B cell (primary cell): Measurements from ENCODE around the gene RHOU. TPM values are rescaled to one million over a fixed set of nuclear protein-coding genes. Genes with fewer than 3 reads are reported as not detected.

ENCODE experiments used
- ATAC-seq: fragments of 200-7000 bp; cut with Tn5 transposase; one replicate; pipeline ENCODE4 v1.10.0; 2021; ENCODE audit warnings: low read depth, mild to moderate bottlenecking, moderate number of reproducible peaks, moderate library complexity
- CTCF ChIA-PET: fragments of 350-600 bp; sonication (Branson Sonifier 250); formaldehyde crosslinking; loops from one replicate; lab custom pipeline; 2021; ENCODE audit warnings: antibody characterized with exemption, inconsistent platforms; lab: Charles Lee
- POLR2A ChIA-PET: fragments of 350-600 bp; sonication (Branson Sonifier 250); formaldehyde crosslinking; loops from one replicate; lab custom pipeline; 2021; ENCODE audit warnings: antibody characterized with exemption; lab: Charles Lee
- DNase-seq: peaks from one replicate; pipeline ENCODE4 v3.0.0; 2013
- H2AFZ ChIP-seq: 2 replicates; pipeline ENCODE4 v1.6.1; 2012; ENCODE audit warnings: mild to moderate bottlenecking, low read depth, low read length; ENCODE audit not compliant: insufficient read depth, poor library complexity, severe bottlenecking
- H3K27ac ChIP-seq, 2 donors: 1 replicate in 1 of 2; 2 replicates in 1 of 2; pipeline ENCODE4 v1.5.1; 2012 to 2013; ENCODE audit warnings: low read length in 2 of 2, mild to moderate bottlenecking in 2 of 2, moderate library complexity in 1 of 2
- H3K27me3 ChIP-seq, 4 experiments: fragments of 200-600 bp in 1 of 4; sonication (generic) in 1 of 4; replicated peaks in 1 of 4; 1 replicate in 2 of 4; 2 replicates in 2 of 4; pipeline versions ENCODE4 v1.6.1 to v1.7.0; 2013 to 2016; ENCODE audit warnings: low read length in 3 of 4, mild to moderate bottlenecking in 2 of 4, mixed read lengths in 1 of 4, moderate library complexity in 1 of 4; ENCODE audit not compliant: insufficient read depth in 4 of 4, control insufficient read depth in 3 of 4; ENCODE audit errors: control extremely low read depth in 1 of 4
- H3K36me3 ChIP-seq, 2 experiments: replicated peaks in 1 of 2; 1 replicate in 1 of 2; 2 replicates in 1 of 2; pipeline versions ENCODE4 v1.6.1 to v1.7.1; 2013; ENCODE audit warnings: low read length in 1 of 2; ENCODE audit not compliant: insufficient read depth in 2 of 2, control insufficient read depth in 1 of 2; ENCODE audit errors: control extremely low read depth in 1 of 2, extremely low read depth in 1 of 2
- H3K4me1 ChIP-seq, 2 donors: fragments of 200-600 bp in 1 of 2; sonication (generic) in 1 of 2; 1 replicate in 1 of 2; 2 replicates in 1 of 2; pipeline versions ENCODE4 v1.5.1 to v1.6.1; 2013 to 2017; ENCODE audit warnings: low read length in 2 of 2; ENCODE audit not compliant: control insufficient read depth in 2 of 2, insufficient read depth in 2 of 2
- H3K4me2 ChIP-seq: replicated peaks from 2 replicates; pipeline ENCODE3; 2012; ENCODE audit warnings: mild to moderate bottlenecking, low read depth, low read length; ENCODE audit not compliant: poor library complexity, severe bottlenecking
- H3K4me3 ChIP-seq, 5 experiments: fragments of 200-600 bp in 1 of 5; sonication (generic) in 1 of 5; 1 replicate in 3 of 5; 2 replicates in 2 of 5; pipeline versions ENCODE4 v1.5.1 to v1.7.0; 2011 to 2016; ENCODE audit warnings: low read length in 4 of 5, mild to moderate bottlenecking in 4 of 5, low read depth in 2 of 5, control low read depth in 1 of 5, moderate library complexity in 1 of 5; ENCODE audit not compliant: insufficient read depth in 1 of 5; ENCODE audit errors: control extremely low read depth in 1 of 5, extremely low read depth in 1 of 5
- H3K79me2 ChIP-seq: fragments of 200-600 bp; sonication (generic); one replicate; pipeline ENCODE4 v1.6.0; 2016; ENCODE audit warnings: low read length; ENCODE audit not compliant: control insufficient read depth, insufficient read depth
- H3K9ac ChIP-seq: fragments of 200-600 bp; sonication (generic); 2 replicates; pipeline ENCODE4 v1.6.1; 2017; ENCODE audit warnings: mild to moderate bottlenecking, low read length, moderate library complexity
- H3K9me3 ChIP-seq, 3 donors: one replicate each; pipeline versions ENCODE4 v1.6.1 to v1.7.1; 2013; ENCODE audit warnings: low read length in 2 of 3; ENCODE audit not compliant: control insufficient read depth in 2 of 3, insufficient read depth in 1 of 3; ENCODE audit errors: control extremely low read depth in 1 of 3
- H4K20me1 ChIP-seq: 2 replicates; pipeline ENCODE4 v1.6.0; 2012; ENCODE audit warnings: mild to moderate bottlenecking, low read length; ENCODE audit not compliant: insufficient read depth, control insufficient read depth, poor library complexity, severe bottlenecking
- H3K27ac Mint-ChIP-seq: one replicate; pipeline ENCODE4 v1.8.0; 2021; ENCODE audit warnings: mixed read lengths
- H3K27me3 Mint-ChIP-seq: one replicate; pipeline ENCODE4 v1.8.0; 2021; ENCODE audit warnings: mixed read lengths
- H3K4me1 Mint-ChIP-seq: one replicate; pipeline ENCODE4 v1.8.0; 2021; ENCODE audit warnings: mixed read lengths
- H3K4me3 Mint-ChIP-seq: one replicate; pipeline ENCODE4 v1.8.0; 2021; ENCODE audit warnings: mixed read lengths
- H3K9me3 Mint-ChIP-seq: one replicate; pipeline ENCODE4 v1.8.0; 2022; ENCODE audit warnings: mixed read lengths; ENCODE audit not compliant: insufficient read depth
- CTCF ChIP-seq: fragments of 200-600 bp; IDR thresholded peaks from one replicate; pipeline ENCODE4 v1.8.0; 2022; ENCODE audit warnings: antibody characterized with exemption, mild to moderate bottlenecking
- EZH2 ChIP-seq: IDR thresholded peaks from 2 replicates; pipeline ENCODE4 v1.6.1; 2012; ENCODE audit warnings: borderline replicate concordance, low read depth, mild to moderate bottlenecking, moderate library complexity, low read length; ENCODE audit not compliant: insufficient read depth, poor library complexity, severe bottlenecking
- WGBS: methylation state at CpG from one replicate; pipeline ENCODE4 v1.1.5; 2013; ENCODE audit warnings: missing lambda C conversion rate; ENCODE audit not compliant: insufficient coverage; 5-methylcytosine and 5-hydroxymethylcytosine counted together
- intact Hi-C: fragments of 100-400 bp; cut with micrococcal nuclease; formaldehyde crosslinking; loops from one replicate; pipeline ENCODE4 v1.10.0; 2022
- polyA plus RNA-seq: library from polyadenylated mRNA; depleted of rRNA; stranded (reverse); fragments of >200 nt; gene quantifications from 2 replicates; pipeline ENCODE4 v1.2.3, GENCODE V29; 2012
- total RNA-seq, 2 donors: library from RNA; stranded (reverse); fragments of 120-200 nt in 1 of 2; gene quantifications; 1 replicate in 1 of 2; 2 replicates in 1 of 2; pipeline versions ENCODE4 v1.2.3 to v1.2.4, GENCODE V29; 2013 to 2022

Gene RHOU
- total and polyA plus RNA-seq, 2 donors (not counting 1 experiment from before 2014, with no cell fraction given) = 0.12 TPM; not detected in 1

GRCh38 chr1:228748431-228748830 lies 13.2 kb downstream of the RHOU start:
- Histone ChIP-seq H3K27me3 (peaks cover 0 to 12% (median 2%) of the 10 kb centered on the region in 4 experiments), H3K4me3 (no peak overlapping the region), H3K4me1 (no peaks in the 10 kb centered on the region), H3K27ac (no peak overlapping the region), H3K4me2 (no peak overlapping the region), H2AFZ (no peak overlapping the region), H3K9ac (no peak overlapping the region), H4K20me1 (no peaks in the 10 kb centered on the region), H3K36me3 (no peaks in the 10 kb centered on the region), H3K79me2 (no peaks in the 10 kb centered on the region), H3K9me3 (no peaks in the 10 kb centered on the region)
- Mint-ChIP-seq H3K4me1 (peaks cover 5% of the 10 kb centered on the region), H3K27me3 (peaks cover 48% of the 10 kb centered on the region), H3K27ac (no peak overlapping the region), H3K4me3 (no peak overlapping the region), H3K9me3 (no peaks in the 10 kb centered on the region)
- ATAC-seq (no peak), DNase-seq (no peak)
- TF ChIP-seq EZH2 (no peak), CTCF (no peak)
- CTCF ChIA-PET = no interaction called here
- POLR2A ChIA-PET = no interaction called here
- WGBS = no CpG with 5 or more reads among the region's 3 CpGs
- intact Hi-C loops = no loop called here

GRCh38 chr1:228749765-228750164 lies 14.5 kb downstream of the RHOU start:
- Histone ChIP-seq H3K9ac (no peak overlapping the region), H3K4me2 (no peak overlapping the region), H2AFZ (no peak overlapping the region), H3K27ac (no peak overlapping the region), H3K4me3 (no peak overlapping the region), H3K27me3 (peaks cover 0 to 16% (median 5%) of the 10 kb centered on the region in 4 experiments), H3K4me1 (no peaks in the 10 kb centered on the region), H3K36me3 (no peaks in the 10 kb centered on the region), H3K79me2 (no peaks in the 10 kb centered on the region), H4K20me1 (no peaks in the 10 kb centered on the region), H3K9me3 (peaks cover 0 to 2% (median 0%) of the 10 kb centered on the region in 3 donors)
- ATAC-seq (no peak), DNase-seq (no peak)
- Mint-ChIP-seq H3K4me3 (no peak overlapping the region), H3K27me3 (peaks cover 50% of the 10 kb centered on the region), H3K27ac (no peak overlapping the region), H3K9me3 (no peaks in the 10 kb centered on the region), H3K4me1 (peaks cover 5% of the 10 kb centered on the region)
- WGBS = no CpG with 5 or more reads among the region's 2 CpGs
- intact Hi-C loops = no loop called here
- ChIA-PET CTCF (no interaction called here), POLR2A (no interaction called here)
- no peak for TF ChIP-seq EZH2
- no peak for TF ChIP-seq CTCF
